GM12872 (cell line): ENCODE data around the gene CEBPE.

Experiments
- CTCF ChIP-seq: IDR thresholded peaks from 3 replicates; pipeline ENCODE4 v1.5.1; 2011; ENCODE audit warnings: low read depth, mild to moderate bottlenecking, low read length, moderate library complexity; ENCODE audit not compliant: insufficient read depth

CEBPE gene

GRCh38 chr14:23119363-23120327 lies 590 bp upstream of the CEBPE start:
- TF ChIP-seq CTCF: no peak

GRCh38 chr14:23117371-23118020 lies 1.6 kb downstream of the CEBPE start:
- no peak for TF ChIP-seq CTCF

- TF ChIP-seq CTCF: no peak
Observed at GRCh38 chr14:23115918-23116317, 3.1 kb downstream of the CEBPE start.

GRCh38 chr14:23115039-23115731 lies 3.9 kb downstream of the CEBPE start:
- TF ChIP-seq CTCF: no peak

- TF ChIP-seq CTCF: no peak
Observed at GRCh38 chr14:23114669-23115038, 4.4 kb downstream of the CEBPE start.

- TF ChIP-seq CTCF: no peak
Observed at GRCh38 chr14:23114120-23114458, 5.0 kb downstream of the CEBPE start.

GRCh38 chr14:23113431-23114119 lies 5.5 kb downstream of the CEBPE start:
- no peak for TF ChIP-seq CTCF
